Fibroblast of lung (primary cell): ENCODE data around the gene PIP4P1. TPM values are rescaled to one million over a fixed set of nuclear protein-coding genes. Genes with fewer than 3 reads are reported as not detected.

Experiments
- DNase-seq, 2 donors: peaks; one replicate each; pipeline versions ENCODE4 v3.0.0 to v3.0.0-alpha.2; 2010; ENCODE audit warnings: low read depth in 2 of 2
- H2AFZ ChIP-seq: 2 replicates; pipeline ENCODE4 v1.5.1; 2012; ENCODE audit warnings: low read length, control low read depth, inconsistent platforms
- H3K27ac ChIP-seq: 2 replicates; pipeline ENCODE4 v1.5.1; 2011; ENCODE audit warnings: low read length, control low read depth; ENCODE audit not compliant: insufficient read depth
- H3K27me3 ChIP-seq: 2 replicates; pipeline ENCODE4 v1.5.1; 2011; ENCODE audit warnings: mild to moderate bottlenecking, low read length; ENCODE audit not compliant: control insufficient read depth, insufficient read depth
- H3K36me3 ChIP-seq: 2 replicates; pipeline ENCODE4 v1.5.1; 2011; ENCODE audit warnings: low read length; ENCODE audit not compliant: control insufficient read depth, insufficient read depth
- H3K4me1 ChIP-seq: 2 replicates; pipeline ENCODE4 v1.5.1; 2011; ENCODE audit warnings: low read length; ENCODE audit not compliant: control insufficient read depth, insufficient read depth; ENCODE audit errors: extremely low read depth
- H3K4me2 ChIP-seq: 2 replicates; pipeline ENCODE4 v1.5.1; 2011; ENCODE audit warnings: low read length, control low read depth; ENCODE audit not compliant: insufficient read depth; ENCODE audit errors: extremely low read depth
- H3K4me3 ChIP-seq, 4 experiments: fragments of 200-600 bp in 1 of 4; sonication (generic) in 1 of 4; replicated peaks in 1 of 4; 2 replicates each; pipeline ENCODE4 v1.5.1; 2011 to 2016; ENCODE audit warnings: low read length in 4 of 4, low read depth in 3 of 4, mild to moderate bottlenecking in 3 of 4, control low read depth in 2 of 4, inconsistent platforms in 1 of 4, mixed read lengths in 1 of 4; ENCODE audit not compliant: insufficient read depth in 1 of 4; ENCODE audit errors: control extremely low read depth in 1 of 4
- H3K79me2 ChIP-seq: 2 replicates; pipeline ENCODE4 v1.5.1; 2012; ENCODE audit warnings: mild to moderate bottlenecking, low read length, inconsistent platforms; ENCODE audit not compliant: control insufficient read depth, insufficient read depth
- H3K9ac ChIP-seq: 2 replicates; pipeline ENCODE4 v1.5.1; 2011; ENCODE audit warnings: mild to moderate bottlenecking, low read length, control low read depth; ENCODE audit not compliant: insufficient read depth
- H3K9me3 ChIP-seq: 2 replicates; pipeline ENCODE4 v1.5.1; 2012; ENCODE audit warnings: low read depth, low read length; ENCODE audit not compliant: control insufficient read depth, insufficient read depth
- H4K20me1 ChIP-seq: 2 replicates; pipeline ENCODE4 v1.5.1; 2011; ENCODE audit warnings: low read length; ENCODE audit not compliant: control insufficient read depth, insufficient read depth; ENCODE audit errors: extremely low read depth
- CTCF ChIP-seq, 2 donors: IDR thresholded peaks in 1 of 2; conservative IDR thresholded peaks in 1 of 2; 1 replicate in 1 of 2; 2 replicates in 1 of 2; pipeline ENCODE4 v1.5.1; 2011 to 2012; ENCODE audit warnings: low read length in 2 of 2, control low read depth in 1 of 2, inconsistent platforms in 1 of 2, low read depth in 1 of 2, mild to moderate bottlenecking in 1 of 2
- EZH2 ChIP-seq: IDR thresholded peaks from 2 replicates; pipeline ENCODE4 v1.5.1; 2012; ENCODE audit warnings: low read length, control low read depth, mild to moderate bottlenecking; ENCODE audit errors: missing control alignments
- polyA plus RNA-seq, 2 donors: library from polyadenylated mRNA; depleted of rRNA in 1 of 2; stranded (reverse) in 1 of 2; unstranded in 1 of 2; fragments of >200 nt; gene quantifications; 2 replicates each; pipeline ENCODE4 v1.2.1, GENCODE V29; 2011 to 2012; ENCODE audit warnings: missing spikeins in 1 of 2
- total RNA-seq: library from RNA; depleted of rRNA; stranded (reverse); fragments of >200 nt; gene quantifications from 2 replicates; pipeline ENCODE4 v1.2.1, GENCODE V29; 2014

Gene PIP4P1
- total and polyA plus RNA-seq, 2 donors (not counting 1 experiment from before 2014, with no cell fraction given): 30.9 to 34.9 TPM

GRCh38 chr14:20436363-20436755 is 24.9 kb downstream of the PIP4P1 start:
- Histone ChIP-seq H3K4me1 (peaks cover 3% of the 10 kb centered on the region), H3K36me3 (no peaks in the 10 kb centered on the region), H3K9ac (no peak overlapping the region), H3K9me3 (no peaks in the 10 kb centered on the region), H4K20me1 (no peaks in the 10 kb centered on the region), H3K27me3 (no peaks in the 10 kb centered on the region), H3K27ac (no peak overlapping the region), H3K79me2 (no peaks in the 10 kb centered on the region), H2AFZ (no peak overlapping the region), H3K4me3 (no peak overlapping the region), H3K4me2 (no peak overlapping the region)
- DNase-seq: peak; percentile 55 to 58
- TF ChIP-seq CTCF (conservative IDR thresholded peaks at IDR 0.05 in 1 of 2, IDR thresholded peaks at IDR 0.05 in 1 of 2; ENCODE audit: low read depth in 1 of 2, low read length in 2 of 2) (no peak), EZH2 (no peak)

GRCh38 chr14:20435582-20436362 is 25.5 kb downstream of the PIP4P1 start, which contains the start of gene KLHL33:
KLHL33 (minus strand) TSS chr14:20436166; CDS start chr14:20435811, 355 bp downstream.
- Histone ChIP-seq H3K79me2 (no peaks in the 10 kb centered on the region), H3K4me2 (peak within 1 kb of the TSS; percentile 42), H3K9me3 (no peaks in the 10 kb centered on the region), H3K9ac (no peak within 1 kb of the TSS), H3K27me3 (no peaks in the 10 kb centered on the region), H3K4me1 (peaks cover 3% of the 10 kb centered on the region), H3K27ac (no peak within 1 kb of the TSS), H3K4me3 (peak within 1 kb of the TSS in 2 of 4 experiments; percentile 8 to 22), H4K20me1 (no peaks in the 10 kb centered on the region), H3K36me3 (no peaks in the 10 kb centered on the region), H2AFZ (peak within 1 kb of the TSS; percentile 75)
- no peak for DNase-seq
- TF ChIP-seq EZH2 (no peak), CTCF (conservative IDR thresholded peaks at IDR 0.05 in 1 of 2, IDR thresholded peaks at IDR 0.05 in 1 of 2; ENCODE audit: low read depth in 1 of 2, low read length in 2 of 2) (no peak)

GRCh38 chr14:20434701-20435581 is 26.3 kb downstream of the PIP4P1 start:
- no peaks in the 10 kb centered on the region for H3K27me3 ChIP-seq
- H3K4me1 ChIP-seq: peaks cover 3% of the 10 kb centered on the region
- H3K9ac ChIP-seq: no peak overlapping the region
- no peak overlapping the region for H3K27ac ChIP-seq
- H3K36me3 ChIP-seq: no peaks in the 10 kb centered on the region
- DNase-seq: peak in 1 of 2 donors; percentile 6
- H4K20me1 ChIP-seq: no peaks in the 10 kb centered on the region
- no peaks in the 10 kb centered on the region for H3K9me3 ChIP-seq
- H2AFZ ChIP-seq: peak overlapping the region; percentile 75
- H3K4me3 ChIP-seq: peak overlapping the region in 2 of 4 experiments; percentile 8 to 22
- H3K79me2 ChIP-seq: no peaks in the 10 kb centered on the region
- no peak for TF ChIP-seq CTCF (conservative IDR thresholded peaks at IDR 0.05 in 1 of 2, IDR thresholded peaks at IDR 0.05 in 1 of 2; ENCODE audit: low read depth in 1 of 2, low read length in 2 of 2)
- TF ChIP-seq EZH2: no peak
- H3K4me2 ChIP-seq: peak overlapping the region; percentile 42
